ENCODE results near the gene TTC7B.

Gene TTC7B

DNA sequence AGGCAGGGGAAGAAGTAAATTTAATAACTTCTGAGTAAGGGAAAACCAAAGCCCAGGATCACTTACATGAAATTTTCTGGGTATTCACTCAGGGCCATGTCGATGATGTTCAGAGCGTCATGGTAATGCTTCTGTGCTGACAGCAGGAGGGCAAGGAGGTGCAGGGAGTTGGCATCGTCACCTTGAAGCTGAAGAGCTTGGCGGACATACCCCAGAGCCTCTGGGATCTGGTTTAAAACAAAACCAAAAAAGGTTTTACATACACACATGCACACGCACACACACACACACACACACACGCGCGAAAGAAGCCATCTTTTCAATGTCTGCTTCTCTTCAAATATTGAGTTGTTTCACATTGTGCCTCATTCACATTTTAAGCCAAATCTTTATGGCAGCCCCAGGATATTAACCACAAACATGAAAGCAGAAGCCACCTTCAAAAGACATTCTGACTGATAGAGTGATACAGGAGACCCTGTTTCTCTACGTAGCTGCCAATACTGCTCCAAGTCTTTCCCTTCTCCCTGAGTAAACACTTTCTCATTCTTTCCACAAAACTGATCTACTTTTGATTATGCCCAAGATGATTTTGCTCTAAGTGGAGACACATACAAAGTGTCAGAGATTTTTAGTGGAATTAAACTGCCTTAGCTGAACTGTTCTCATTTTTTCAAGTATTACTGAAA, 172.1 kb downstream of the TTC7B start:
- TF ChIP-seq, protein P1, sequence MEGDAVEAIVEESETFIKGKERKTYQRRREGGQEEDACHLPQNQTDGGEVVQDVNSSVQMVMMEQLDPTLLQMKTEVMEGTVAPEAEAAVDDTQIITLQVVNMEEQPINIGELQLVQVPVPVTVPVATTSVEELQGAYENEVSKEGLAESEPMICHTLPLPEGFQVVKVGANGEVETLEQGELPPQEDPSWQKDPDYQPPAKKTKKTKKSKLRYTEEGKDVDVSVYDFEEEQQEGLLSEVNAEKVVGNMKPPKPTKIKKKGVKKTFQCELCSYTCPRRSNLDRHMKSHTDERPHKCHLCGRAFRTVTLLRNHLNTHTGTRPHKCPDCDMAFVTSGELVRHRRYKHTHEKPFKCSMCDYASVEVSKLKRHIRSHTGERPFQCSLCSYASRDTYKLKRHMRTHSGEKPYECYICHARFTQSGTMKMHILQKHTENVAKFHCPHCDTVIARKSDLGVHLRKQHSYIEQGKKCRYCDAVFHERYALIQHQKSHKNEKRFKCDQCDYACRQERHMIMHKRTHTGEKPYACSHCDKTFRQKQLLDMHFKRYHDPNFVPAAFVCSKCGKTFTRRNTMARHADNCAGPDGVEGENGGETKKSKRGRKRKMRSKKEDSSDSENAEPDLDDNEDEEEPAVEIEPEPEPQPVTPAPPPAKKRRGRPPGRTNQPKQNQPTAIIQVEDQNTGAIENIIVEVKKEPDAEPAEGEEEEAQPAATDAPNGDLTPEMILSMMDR (IDR thresholded peaks at IDR 0.05; ENCODE audit: borderline replicate concordance, insufficient read depth, low read depth, low read length), result no peak
- no peak overlapping the region for H3K4me3 ChIP-seq (ENCODE audit: low read depth, low read length)

DNA sequence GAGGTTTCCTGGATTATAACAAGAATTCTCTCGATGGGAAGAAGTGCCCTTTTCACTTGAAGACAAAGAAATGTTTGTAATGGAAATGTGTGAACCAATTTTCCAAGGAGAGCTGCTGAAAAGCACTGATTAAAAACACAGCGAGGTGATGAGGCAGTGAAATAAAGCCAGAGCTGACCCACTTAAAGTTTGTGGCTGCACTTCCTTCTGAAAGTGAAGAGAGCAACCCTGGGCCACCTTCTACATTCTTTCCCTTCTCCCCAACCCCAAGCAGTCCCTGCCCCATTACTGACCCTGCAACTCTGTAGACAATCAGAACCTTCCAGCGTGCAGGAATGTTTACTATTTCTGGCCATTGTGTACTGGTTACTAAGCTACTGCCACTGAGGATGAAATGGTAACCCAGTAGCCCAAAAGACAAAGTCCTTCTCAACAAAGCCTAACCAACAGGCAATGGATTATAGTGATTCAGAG, 173.9 kb downstream of the TTC7B start:
- TF ChIP-seq, protein P1 (IDR thresholded peaks at IDR 0.05; ENCODE audit: borderline replicate concordance, insufficient read depth, low read depth, low read length), result no peak
- H3K4me3 ChIP-seq (ENCODE audit: low read depth, low read length), result no peak overlapping the region

DNA sequence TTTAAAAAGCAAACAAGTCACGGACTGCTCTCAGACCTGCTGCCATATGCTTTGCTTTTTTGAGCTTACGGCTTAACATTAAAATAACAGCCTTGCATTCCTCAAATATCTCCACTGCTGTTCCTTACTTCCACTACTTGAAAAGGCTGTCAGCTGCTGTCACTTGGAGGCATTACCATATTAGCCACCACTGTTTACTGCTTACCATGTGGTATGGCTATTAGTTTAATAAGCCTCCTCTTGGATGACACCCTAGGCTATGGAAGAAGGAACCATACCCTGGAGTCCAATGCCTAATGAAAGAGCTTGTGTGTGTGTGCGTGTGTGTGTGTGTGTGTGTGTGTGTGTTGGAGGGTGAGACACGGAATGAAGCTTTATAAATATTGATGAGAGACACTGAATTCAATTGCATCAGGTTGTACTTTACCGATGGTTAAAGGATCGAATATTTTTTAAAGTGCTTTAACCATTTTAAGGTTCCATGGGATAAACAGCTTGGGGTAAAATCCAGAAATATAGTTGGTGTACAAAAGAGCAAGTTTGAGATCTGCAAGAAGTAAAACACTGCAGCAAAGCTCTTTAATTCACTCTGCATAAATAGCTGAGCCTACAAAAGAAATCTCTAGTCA, 174.5 kb downstream of the TTC7B start:
- TF ChIP-seq, protein P1 (IDR thresholded peaks at IDR 0.05; ENCODE audit: borderline replicate concordance, insufficient read depth, low read depth, low read length), result no peak
- no peak overlapping the region for H3K4me3 ChIP-seq (ENCODE audit: low read depth, low read length)

DNA sequence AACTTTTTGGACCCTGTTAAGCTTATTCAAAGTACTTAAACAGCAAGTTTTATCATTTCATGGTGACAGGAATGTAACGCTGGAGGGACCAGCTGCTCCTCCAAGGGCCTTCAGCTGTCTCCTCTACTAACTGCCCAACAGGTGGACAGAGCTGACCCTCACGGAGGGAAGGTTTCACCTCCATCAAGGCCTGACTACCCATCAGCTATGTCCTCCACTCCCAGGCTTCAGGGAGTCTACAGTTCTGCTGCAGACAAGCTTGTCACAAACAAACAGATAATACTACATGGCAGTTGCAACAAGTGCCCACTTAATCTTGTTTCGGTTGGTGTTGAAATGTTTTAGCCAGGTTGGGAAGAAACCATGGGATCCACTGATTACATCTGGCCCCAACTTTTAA, 175.1 kb downstream of the TTC7B start:
- TF ChIP-seq, protein P1 (IDR thresholded peaks at IDR 0.05; ENCODE audit: borderline replicate concordance, insufficient read depth, low read depth, low read length), result no peak
- no peak overlapping the region for H3K4me3 ChIP-seq (ENCODE audit: low read depth, low read length)

DNA sequence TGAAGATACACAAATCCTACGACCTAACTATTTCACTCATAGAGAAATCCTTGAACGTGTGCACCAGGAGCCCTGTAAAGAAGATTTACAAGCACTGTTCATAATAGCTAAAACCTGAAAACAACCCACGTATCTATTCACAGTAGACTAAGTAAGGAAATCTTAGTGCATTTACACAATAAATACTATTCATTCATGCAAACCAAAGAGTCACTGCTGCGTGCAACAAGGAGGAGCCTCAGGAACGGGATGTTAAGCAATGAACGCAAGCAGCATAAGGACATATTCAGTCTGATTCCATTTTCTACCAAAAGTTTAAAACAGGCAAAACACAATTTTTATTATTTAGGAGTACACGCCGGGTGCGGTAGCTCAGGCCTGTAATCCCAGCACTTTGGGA, 176.6 kb downstream of the TTC7B start:
- TF ChIP-seq, protein P1 (IDR thresholded peaks at IDR 0.05; ENCODE audit: borderline replicate concordance, insufficient read depth, low read depth, low read length), result no peak

DNA sequence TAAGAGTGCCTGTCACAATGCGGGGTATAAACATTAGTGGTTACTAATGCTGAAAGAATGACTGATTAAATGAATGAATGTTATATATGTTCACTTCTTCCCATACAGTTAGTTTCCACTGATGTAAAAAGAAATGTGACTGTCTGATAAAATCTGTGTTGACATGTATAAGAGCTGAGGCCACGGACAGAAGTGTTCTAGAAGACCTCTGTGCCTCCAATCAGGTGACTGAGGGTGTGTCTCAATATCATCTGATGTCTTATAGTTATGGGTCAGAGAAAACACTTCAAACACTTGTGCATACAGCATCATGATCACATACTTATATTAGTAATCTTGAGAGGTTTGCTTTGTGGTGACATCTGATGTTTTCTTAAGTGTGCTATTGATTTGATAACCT, 183.4 kb downstream of the TTC7B start:
- H3K4me3 ChIP-seq (ENCODE audit: low read depth, low read length), result no peak overlapping the region
- TF ChIP-seq, protein P1 (IDR thresholded peaks at IDR 0.05; ENCODE audit: borderline replicate concordance, insufficient read depth, low read depth, low read length), result no peak

More for the DNA sequence above, 176.6 kb downstream of the TTC7B start:
- no peak overlapping the region for H3K4me3 ChIP-seq (ENCODE audit: low read depth, low read length)

DNA sequence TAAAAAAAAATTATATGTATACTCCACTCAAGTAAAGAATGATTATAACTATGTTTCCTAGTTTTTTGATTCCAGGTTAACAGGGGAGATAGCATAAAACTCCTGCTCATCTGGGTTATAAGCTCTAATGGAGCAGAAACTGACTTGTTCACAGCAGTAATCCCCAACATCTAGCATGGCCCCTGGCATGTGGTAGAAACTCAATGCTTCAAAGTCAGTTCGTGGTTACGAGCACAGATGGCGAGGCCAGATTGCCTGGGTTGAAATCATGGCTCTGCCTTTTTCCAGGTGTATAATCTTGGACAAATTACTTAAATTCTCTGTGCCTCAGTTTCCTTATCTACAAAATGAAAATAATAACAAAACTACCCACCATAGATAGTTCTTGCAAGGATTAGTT, 183.8 kb downstream of the TTC7B start:
- no peak overlapping the region for H3K4me3 ChIP-seq (ENCODE audit: low read depth, low read length)
- TF ChIP-seq, protein P1 (IDR thresholded peaks at IDR 0.05; ENCODE audit: borderline replicate concordance, insufficient read depth, low read depth, low read length), result no peak
